CD14-positive monocyte (primary cell): ENCODE data around the gene GPC1. TPM values are rescaled to one million over a fixed set of nuclear protein-coding genes. Genes with fewer than 3 reads are reported as not detected.

Source experiments
- DNase-seq, 3 donors: peaks; one replicate each; pipeline ENCODE4 v3.0.0-alpha.2; 2011 to 2022
- H2AFZ ChIP-seq: 2 replicates; pipeline ENCODE4 v1.6.0; 2012; ENCODE audit warnings: mild to moderate bottlenecking, low read depth, low read length, inconsistent platforms; ENCODE audit not compliant: insufficient read depth, poor library complexity, severe bottlenecking
- H3K27ac ChIP-seq, 2 donors: 1 replicate in 1 of 2; 2 replicates in 1 of 2; pipeline ENCODE4 v1.5.1; 2012 to 2013; ENCODE audit warnings: low read length in 2 of 2, control low read depth in 1 of 2, inconsistent platforms in 1 of 2, low read depth in 1 of 2, mild to moderate bottlenecking in 1 of 2
- H3K27me3 ChIP-seq, 2 donors: one replicate each; pipeline versions ENCODE4 v1.6.0 to v1.6.1; 2011 to 2013; ENCODE audit warnings: low read length in 2 of 2; ENCODE audit not compliant: control insufficient read depth in 2 of 2, insufficient read depth in 2 of 2
- H3K36me3 ChIP-seq, 2 donors: replicated peaks in 1 of 2; 1 replicate in 1 of 2; 2 replicates in 1 of 2; pipeline versions ENCODE4 v1.5.1 to v1.6.1; 2012 to 2013; ENCODE audit warnings: low read length in 2 of 2, control low read depth in 1 of 2, inconsistent platforms in 1 of 2, mild to moderate bottlenecking in 1 of 2; ENCODE audit not compliant: insufficient read depth in 2 of 2, control insufficient read depth in 1 of 2
- H3K4me1 ChIP-seq, 2 donors: 1 replicate in 1 of 2; 2 replicates in 1 of 2; pipeline versions ENCODE4 v1.5.1 to v1.6.1; 2012 to 2013; ENCODE audit warnings: low read length in 2 of 2, control low read depth in 1 of 2, inconsistent platforms in 1 of 2, mild to moderate bottlenecking in 1 of 2, moderate library complexity in 1 of 2; ENCODE audit not compliant: insufficient read depth in 2 of 2, control insufficient read depth in 1 of 2
- H3K4me2 ChIP-seq: replicated peaks from 2 replicates; pipeline ENCODE3; 2012; ENCODE audit warnings: low read length, moderate library complexity, mild to moderate bottlenecking; ENCODE audit not compliant: poor library complexity, severe bottlenecking; ENCODE audit errors: extremely low read depth
- H3K4me3 ChIP-seq, 3 experiments: fragments of 200-600 bp in 1 of 3; sonication (generic) in 1 of 3; replicated peaks in 1 of 3; 1 replicate in 2 of 3; 2 replicates in 1 of 3; pipeline ENCODE4 v1.5.1; 2011 to 2013; ENCODE audit warnings: low read length in 3 of 3, mild to moderate bottlenecking in 3 of 3, control low read depth in 2 of 3, low read depth in 2 of 3, inconsistent platforms in 1 of 3, moderate library complexity in 1 of 3
- H3K79me2 ChIP-seq: 2 replicates; pipeline ENCODE4 v1.6.0; 2012; ENCODE audit warnings: mild to moderate bottlenecking, control low read depth, inconsistent platforms, low read length, moderate library complexity; ENCODE audit not compliant: insufficient read depth
- H3K9ac ChIP-seq: 2 replicates; pipeline ENCODE4 v1.6.0; 2017; ENCODE audit warnings: low read length, mild to moderate bottlenecking; ENCODE audit not compliant: insufficient read depth, poor library complexity, severe bottlenecking
- H3K9me3 ChIP-seq, 2 donors: replicated peaks in 1 of 2; 1 replicate in 1 of 2; 2 replicates in 1 of 2; pipeline versions ENCODE4 v1.5.1 to v1.6.1; 2012 to 2013; ENCODE audit warnings: low read length in 2 of 2, control low read depth in 1 of 2; ENCODE audit not compliant: control insufficient read depth in 1 of 2, insufficient read depth in 1 of 2
- H4K20me1 ChIP-seq: 2 replicates; pipeline ENCODE4 v1.6.0; 2012; ENCODE audit warnings: mild to moderate bottlenecking, low read length, control low read depth, moderate library complexity; ENCODE audit not compliant: insufficient read depth
- H3K27ac Mint-ChIP-seq, 7 donors: one replicate each; pipeline ENCODE4 v1.8.0; 2020; ENCODE audit warnings: mild to moderate bottlenecking in 7 of 7, mixed read lengths in 7 of 7, moderate library complexity in 6 of 7, inconsistent platforms in 2 of 7
- H3K27me3 Mint-ChIP-seq, 3 donors: one replicate each; pipeline ENCODE4 v1.8.0; 2021 to 2022; ENCODE audit warnings: low read depth in 3 of 3, mild to moderate bottlenecking in 3 of 3, mixed read lengths in 3 of 3, moderate library complexity in 3 of 3, inconsistent platforms in 1 of 3
- H3K36me3 Mint-ChIP-seq, 2 donors: one replicate each; pipeline ENCODE4 v1.8.0; 2020; ENCODE audit warnings: mixed read lengths in 2 of 2, inconsistent platforms in 1 of 2, mild to moderate bottlenecking in 1 of 2
- H3K4me1 Mint-ChIP-seq: one replicate; pipeline ENCODE4 v1.8.0; 2020; ENCODE audit warnings: mild to moderate bottlenecking, mixed read lengths
- H3K4me3 Mint-ChIP-seq, 2 donors: one replicate each; pipeline ENCODE4 v1.8.0; 2020; ENCODE audit warnings: mild to moderate bottlenecking in 2 of 2, mixed read lengths in 2 of 2, moderate library complexity in 1 of 2
- H3K9me3 Mint-ChIP-seq, 7 donors: one replicate each; pipeline ENCODE4 v1.8.0; 2020 to 2022; ENCODE audit warnings: mixed read lengths in 7 of 7, mild to moderate bottlenecking in 6 of 7, moderate library complexity in 6 of 7, inconsistent platforms in 2 of 7
- WGBS: methylation state at CpG from one replicate; pipeline ENCODE4 v1.1.5; 2013; ENCODE audit warnings: missing lambda C conversion rate; ENCODE audit not compliant: insufficient coverage; 5-methylcytosine and 5-hydroxymethylcytosine counted together
- intact Hi-C, 2 donors: fragments of 100-400 bp; cut with micrococcal nuclease; formaldehyde crosslinking; loops; one replicate each; pipeline versions ENCODE4 v1.15.0 to v1.15.1; 2023
- polyA plus RNA-seq, 3 donors: library from polyadenylated mRNA; depleted of rRNA in 1 of 3; unstranded in 2 of 3; stranded (reverse) in 1 of 3; fragments of 300-500 nt in 2 of 3; fragments of >200 nt in 1 of 3; fragmentation: Illumina TruSeq in 2 of 3; gene quantifications; 1 replicate in 2 of 3; 2 replicates in 1 of 3; pipeline ENCODE4 v1.2.3, GENCODE V29; 2012 to 2021
- TF ChIP-seq, protein P1 (sequence below): fragments of 200-600 bp; IDR thresholded peaks from one replicate; pipeline ENCODE4 v1.8.0; 2022; ENCODE audit warnings: antibody characterized with exemption, mild to moderate bottlenecking

Gene GPC1
- polyA plus RNA-seq, 3 donors = 0.08 TPM; not detected in 2

DNA sequence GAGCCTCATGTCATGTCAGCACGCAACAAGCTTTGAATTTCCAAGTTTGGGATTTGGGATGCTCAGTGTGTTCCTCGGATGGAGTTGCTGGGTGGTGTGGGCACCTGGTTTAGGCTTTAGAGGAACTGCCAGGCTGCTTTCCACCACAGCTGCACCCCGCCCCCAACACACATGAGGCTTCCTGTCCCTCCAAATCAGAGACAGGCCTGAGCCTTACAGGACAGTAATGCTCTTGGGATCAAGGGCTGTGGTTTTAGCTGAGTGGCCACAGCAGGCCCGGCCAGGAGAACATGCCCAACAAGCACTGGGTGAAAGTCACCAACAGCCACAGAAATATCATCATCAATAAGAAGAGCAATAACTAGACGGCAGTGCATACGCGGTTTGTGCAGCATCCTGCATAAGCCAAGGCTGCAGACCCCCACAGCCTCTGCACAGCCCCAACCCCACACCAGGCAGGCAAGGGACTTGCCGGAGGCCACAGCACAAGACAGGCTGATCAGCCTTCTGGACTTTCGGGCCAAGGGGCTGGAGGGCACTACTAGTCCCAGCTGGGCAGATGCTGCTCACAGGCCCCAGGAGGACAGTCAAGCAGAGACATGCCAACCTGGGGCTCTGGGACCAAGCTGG is 29.7 kb upstream of the GPC1 start:
- H3K4me3 Mint-ChIP-seq = no peak overlapping the region

DNA sequence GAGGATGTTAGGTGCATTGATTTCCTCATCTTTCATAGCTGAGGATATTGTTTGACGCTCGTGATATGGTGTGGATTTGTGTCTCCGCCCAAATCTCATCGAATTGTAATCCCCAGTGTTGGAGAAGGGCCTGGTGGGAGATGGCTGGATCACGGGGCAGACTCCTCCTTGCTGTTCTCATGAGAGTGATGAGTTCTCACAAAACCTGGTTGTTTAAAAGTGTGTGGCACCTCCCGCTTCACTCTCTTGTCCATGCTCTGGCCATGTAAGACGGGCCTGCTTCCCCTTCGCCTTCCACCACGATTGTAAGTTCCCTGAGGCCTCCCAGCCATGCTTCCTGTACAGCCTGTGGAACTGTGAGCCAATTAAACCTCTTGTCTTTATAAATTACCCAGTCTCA is 28.4 kb upstream of the GPC1 start:
- Histone ChIP-seq H3K36me3 (no peaks in the 10 kb centered on the region), H2AFZ (no peak overlapping the region), H3K27ac (no peak overlapping the region), H3K4me1 (no peaks in the 10 kb centered on the region), H4K20me1 (no peaks in the 10 kb centered on the region), H3K4me2 (no peak overlapping the region), H3K4me3 (no peak overlapping the region), H3K9me3 (no peaks in the 10 kb centered on the region), H3K9ac (no peak overlapping the region), H3K79me2 (no peaks in the 10 kb centered on the region), H3K27me3 (no peaks in the 10 kb centered on the region)
- Mint-ChIP-seq H3K27me3 (peaks cover 6 to 9% (median 8%) of the 10 kb centered on the region in 3 donors), H3K4me3 (no peak overlapping the region), H3K36me3 (no peaks in the 10 kb centered on the region), H3K9me3 (peaks cover 0 to 2% (median 0%) of the 10 kb centered on the region in 7 donors), H3K27ac (no peak overlapping the region), H3K4me1 (no peaks in the 10 kb centered on the region)
- TF ChIP-seq, protein P1, sequence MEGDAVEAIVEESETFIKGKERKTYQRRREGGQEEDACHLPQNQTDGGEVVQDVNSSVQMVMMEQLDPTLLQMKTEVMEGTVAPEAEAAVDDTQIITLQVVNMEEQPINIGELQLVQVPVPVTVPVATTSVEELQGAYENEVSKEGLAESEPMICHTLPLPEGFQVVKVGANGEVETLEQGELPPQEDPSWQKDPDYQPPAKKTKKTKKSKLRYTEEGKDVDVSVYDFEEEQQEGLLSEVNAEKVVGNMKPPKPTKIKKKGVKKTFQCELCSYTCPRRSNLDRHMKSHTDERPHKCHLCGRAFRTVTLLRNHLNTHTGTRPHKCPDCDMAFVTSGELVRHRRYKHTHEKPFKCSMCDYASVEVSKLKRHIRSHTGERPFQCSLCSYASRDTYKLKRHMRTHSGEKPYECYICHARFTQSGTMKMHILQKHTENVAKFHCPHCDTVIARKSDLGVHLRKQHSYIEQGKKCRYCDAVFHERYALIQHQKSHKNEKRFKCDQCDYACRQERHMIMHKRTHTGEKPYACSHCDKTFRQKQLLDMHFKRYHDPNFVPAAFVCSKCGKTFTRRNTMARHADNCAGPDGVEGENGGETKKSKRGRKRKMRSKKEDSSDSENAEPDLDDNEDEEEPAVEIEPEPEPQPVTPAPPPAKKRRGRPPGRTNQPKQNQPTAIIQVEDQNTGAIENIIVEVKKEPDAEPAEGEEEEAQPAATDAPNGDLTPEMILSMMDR = no peak
- intact Hi-C loops = no loop called here
- 91% methylated on average over 8 of the region's 9 CpGs for WGBS
- no peak for DNase-seq

More for the DNA sequence above, 29.7 kb upstream of the GPC1 start:
- no peaks in the 10 kb centered on the region for H3K36me3 ChIP-seq
- Mint-ChIP-seq H3K27me3 (peaks cover 6 to 8% (median 8%) of the 10 kb centered on the region in 3 donors), H3K9me3 (peaks cover 0 to 2% (median 0%) of the 10 kb centered on the region in 7 donors), H3K36me3 (no peaks in the 10 kb centered on the region), H3K4me1 (no peaks in the 10 kb centered on the region), H3K27ac (peak overlapping the region in 1 of 7 donors; percentile 63)
- H3K4me3 ChIP-seq = no peak overlapping the region
- no peaks in the 10 kb centered on the region for H3K4me1 ChIP-seq
- H3K4me2 ChIP-seq = no peak overlapping the region
- H3K79me2 ChIP-seq = no peaks in the 10 kb centered on the region
- no peak overlapping the region for H3K9ac ChIP-seq
- DNase-seq = no peak
- H3K27ac ChIP-seq = no peak overlapping the region
- no peak overlapping the region for H2AFZ ChIP-seq
- no peaks in the 10 kb centered on the region for H3K27me3 ChIP-seq
- TF ChIP-seq, protein P1 = no peak
- H4K20me1 ChIP-seq = no peaks in the 10 kb centered on the region
- H3K9me3 ChIP-seq = no peaks in the 10 kb centered on the region
- 91% methylated on average over 6 of the region's 9 CpGs for WGBS
- intact Hi-C loops = no loop called here
